ENCODE results near the gene DYNLT3. TPM values are rescaled to one million over a fixed set of nuclear protein-coding genes. Genes with fewer than 3 reads are reported as not detected.
A peak's percentile ranks its signal among the peaks of the same experiment; 100 is the strongest.

The DYNLT3 gene
- total RNA-seq, 1 donor, result 79.9 TPM

DNA sequence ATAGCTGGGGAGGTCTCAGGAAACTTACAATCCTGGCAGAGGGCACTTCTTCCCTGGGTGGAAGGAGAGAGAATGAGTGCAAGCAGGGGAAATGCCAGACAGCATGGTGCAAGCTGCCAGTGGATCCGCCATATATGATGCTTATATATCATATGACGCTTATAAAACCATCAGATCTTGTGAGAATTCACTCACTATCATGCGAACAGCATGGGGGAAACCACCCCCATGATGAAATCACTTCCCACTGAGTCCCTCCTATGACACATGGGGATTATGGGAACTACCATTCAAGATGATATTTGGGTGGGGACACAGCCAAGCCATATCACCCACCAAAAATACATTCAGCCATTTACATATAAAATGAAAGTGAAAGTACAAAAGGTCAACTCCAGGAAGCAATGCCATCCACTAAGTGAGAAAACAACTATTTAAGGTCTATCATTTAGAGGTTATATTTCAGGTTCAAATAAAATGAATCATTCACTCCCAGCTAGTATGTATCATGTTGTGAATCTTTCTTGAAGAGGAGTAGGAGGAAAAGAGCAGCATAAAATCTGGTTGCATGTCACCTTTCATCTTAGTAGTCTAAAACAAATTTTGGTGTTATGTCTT, 20.3 kb upstream of the DYNLT3 start:
- DNase-seq (ENCODE audit: low read depth), result no peak
- H3K4me3 ChIP-seq (ENCODE audit: low read depth, low read length), result no peak overlapping the region
- TF ChIP-seq, protein P1, sequence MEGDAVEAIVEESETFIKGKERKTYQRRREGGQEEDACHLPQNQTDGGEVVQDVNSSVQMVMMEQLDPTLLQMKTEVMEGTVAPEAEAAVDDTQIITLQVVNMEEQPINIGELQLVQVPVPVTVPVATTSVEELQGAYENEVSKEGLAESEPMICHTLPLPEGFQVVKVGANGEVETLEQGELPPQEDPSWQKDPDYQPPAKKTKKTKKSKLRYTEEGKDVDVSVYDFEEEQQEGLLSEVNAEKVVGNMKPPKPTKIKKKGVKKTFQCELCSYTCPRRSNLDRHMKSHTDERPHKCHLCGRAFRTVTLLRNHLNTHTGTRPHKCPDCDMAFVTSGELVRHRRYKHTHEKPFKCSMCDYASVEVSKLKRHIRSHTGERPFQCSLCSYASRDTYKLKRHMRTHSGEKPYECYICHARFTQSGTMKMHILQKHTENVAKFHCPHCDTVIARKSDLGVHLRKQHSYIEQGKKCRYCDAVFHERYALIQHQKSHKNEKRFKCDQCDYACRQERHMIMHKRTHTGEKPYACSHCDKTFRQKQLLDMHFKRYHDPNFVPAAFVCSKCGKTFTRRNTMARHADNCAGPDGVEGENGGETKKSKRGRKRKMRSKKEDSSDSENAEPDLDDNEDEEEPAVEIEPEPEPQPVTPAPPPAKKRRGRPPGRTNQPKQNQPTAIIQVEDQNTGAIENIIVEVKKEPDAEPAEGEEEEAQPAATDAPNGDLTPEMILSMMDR (IDR thresholded peaks at IDR 0.05; ENCODE audit: insufficient read depth, low read depth, low read length), result no peak

DNA sequence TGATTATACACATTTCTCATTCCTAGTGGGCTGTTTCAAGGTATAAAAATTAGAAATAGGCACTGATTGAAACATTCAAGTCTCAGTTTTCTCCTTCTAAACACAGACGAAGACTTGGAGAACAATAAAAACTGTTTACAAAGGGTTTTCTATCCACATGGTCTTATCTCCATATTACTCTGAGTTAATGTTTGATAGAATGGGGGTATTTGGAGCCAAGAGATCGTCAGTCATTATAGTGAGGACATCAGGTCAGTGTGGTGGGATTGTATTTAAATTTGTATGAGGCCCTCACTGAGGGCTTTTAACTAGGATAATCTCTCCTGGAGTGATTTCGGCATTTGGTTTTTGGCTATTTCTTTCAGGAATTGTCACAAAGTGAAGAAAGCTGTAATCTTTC, 16.4 kb upstream of the DYNLT3 start:
- no peak for DNase-seq (ENCODE audit: low read depth)
- TF ChIP-seq, protein P1 (IDR thresholded peaks at IDR 0.05; ENCODE audit: insufficient read depth, low read depth, low read length), result no peak
- no peak overlapping the region for H3K4me3 ChIP-seq (ENCODE audit: low read depth, low read length)

DNA sequence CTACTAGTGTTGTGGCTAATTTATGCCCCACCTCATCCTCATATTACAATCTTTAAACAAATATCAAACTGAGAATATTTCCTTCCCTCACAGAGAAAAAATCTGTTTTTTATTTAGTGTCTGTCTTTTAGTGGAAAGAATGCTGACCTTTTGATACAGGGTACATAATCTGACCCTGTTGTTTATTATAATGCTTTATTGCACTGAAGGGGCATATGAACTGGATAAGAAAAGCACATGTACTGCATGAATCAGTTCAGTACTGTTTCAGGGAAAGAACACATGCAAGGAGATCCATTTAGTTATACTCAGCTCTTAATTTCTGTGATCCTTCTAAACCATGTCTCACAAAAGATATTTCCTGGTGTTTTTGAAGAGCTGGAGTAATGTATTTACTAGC, 15.5 kb upstream of the DYNLT3 start:
- no peak for DNase-seq (ENCODE audit: low read depth)
- H3K4me3 ChIP-seq (ENCODE audit: low read depth, low read length), result no peak overlapping the region
- TF ChIP-seq, protein P1 (IDR thresholded peaks at IDR 0.05; ENCODE audit: insufficient read depth, low read depth, low read length), result no peak

DNA sequence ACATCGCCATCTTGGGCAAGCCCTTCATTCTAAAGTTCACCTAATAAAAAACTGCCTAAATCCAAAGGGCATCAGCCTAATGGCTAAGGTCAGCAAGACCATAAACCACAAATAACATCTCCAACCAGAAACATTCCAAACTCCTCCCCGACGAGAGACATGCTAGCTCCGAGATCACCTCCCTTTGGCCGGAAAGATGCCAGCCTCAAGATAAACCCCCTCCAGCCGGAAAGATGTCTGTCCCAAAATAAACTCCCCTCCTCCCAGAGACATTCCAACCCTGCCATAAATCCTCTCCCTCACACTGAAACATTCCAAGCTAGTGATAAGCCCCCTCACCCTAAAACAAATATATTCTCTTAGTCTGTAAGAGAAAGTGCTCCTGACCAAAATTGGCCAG, 13.3 kb upstream of the DYNLT3 start:
- TF ChIP-seq, protein P1 (IDR thresholded peaks at IDR 0.05; ENCODE audit: insufficient read depth, low read depth, low read length), result no peak
- DNase-seq (ENCODE audit: low read depth), result peak; percentile 48
- no peak overlapping the region for H3K4me3 ChIP-seq (ENCODE audit: low read depth, low read length)

DNA sequence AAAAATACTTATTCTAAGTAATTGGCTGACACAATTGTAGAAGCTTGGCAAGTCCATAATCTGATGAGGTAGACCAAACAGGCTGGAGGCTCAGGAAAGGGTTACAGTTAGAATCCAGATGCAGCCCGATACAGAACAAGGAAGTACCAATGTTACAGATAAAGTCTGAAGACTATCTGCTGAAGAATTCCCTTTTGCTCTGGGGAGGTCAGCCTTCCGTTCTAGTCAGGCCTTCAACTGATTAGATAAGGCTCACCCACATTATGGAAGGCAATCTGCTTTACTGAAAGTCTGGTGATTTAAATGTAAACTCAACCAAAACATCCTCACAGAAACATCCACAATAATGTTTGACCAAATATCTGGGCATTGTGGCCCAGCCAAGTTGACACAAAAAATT, 7.4 kb upstream of the DYNLT3 start:
- no peak for DNase-seq (ENCODE audit: low read depth)
- TF ChIP-seq, protein P1 (IDR thresholded peaks at IDR 0.05; ENCODE audit: insufficient read depth, low read depth, low read length), result no peak

DNA sequence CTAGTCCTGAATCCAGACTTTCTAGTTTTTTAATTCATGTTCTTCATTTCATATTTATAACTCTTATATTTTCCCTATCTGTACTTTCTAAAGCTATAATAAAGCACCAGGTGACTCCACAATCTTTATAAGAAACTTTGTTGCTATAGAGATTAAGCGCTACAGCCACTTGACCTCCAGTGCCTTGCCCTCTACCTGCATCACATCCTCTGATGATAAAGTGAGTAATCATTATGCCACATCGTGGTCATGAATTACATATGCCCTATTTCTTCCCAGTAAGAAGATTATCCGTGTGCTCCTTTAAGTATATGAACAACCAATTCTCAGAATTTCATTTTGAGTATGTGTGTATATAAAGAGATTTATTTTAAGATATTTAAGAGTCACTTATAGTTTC, 6.8 kb upstream of the DYNLT3 start:
- TF ChIP-seq, protein P1 (IDR thresholded peaks at IDR 0.05; ENCODE audit: insufficient read depth, low read depth, low read length), result no peak
- no peak for DNase-seq (ENCODE audit: low read depth)
- no peak overlapping the region for H3K4me3 ChIP-seq (ENCODE audit: low read depth, low read length)

More for the DNA sequence above, 7.4 kb upstream of the DYNLT3 start:
- no peak overlapping the region for H3K4me3 ChIP-seq (ENCODE audit: low read depth, low read length)

DNA sequence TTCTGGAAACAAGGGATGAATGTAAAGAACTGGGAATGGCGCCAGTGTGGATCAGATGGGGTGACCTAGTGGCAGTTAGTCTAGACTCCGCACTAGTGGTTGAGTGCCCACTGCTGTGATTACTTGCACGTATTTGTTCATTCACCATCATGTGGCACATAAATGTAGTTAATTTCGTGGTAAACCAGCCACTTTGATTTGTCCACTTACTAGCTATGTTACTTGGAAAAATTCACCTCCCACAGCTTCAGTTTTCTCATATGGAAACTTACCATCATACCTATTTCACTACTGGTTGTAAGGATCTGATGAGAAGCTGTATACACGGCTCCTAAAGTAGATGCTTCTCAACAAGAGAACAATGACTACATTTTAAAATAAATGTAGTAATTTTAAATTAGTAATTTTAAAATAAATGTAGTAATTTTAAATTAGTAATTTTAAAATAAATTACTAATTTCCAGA, 394 bp upstream of the DYNLT3 start:
- peak overlapping the region; percentile 72 for H3K4me3 ChIP-seq (ENCODE audit: low read depth, low read length)
- no peak for DNase-seq (ENCODE audit: low read depth)
- TF ChIP-seq, protein P1 (IDR thresholded peaks at IDR 0.05; ENCODE audit: insufficient read depth, low read depth, low read length), result no peak

Measured in fibroblast of villous mesenchyme (primary cell).